Measurements from ENCODE around the gene EXOC3L2. TPM values are rescaled to one million over a fixed set of nuclear protein-coding genes. Genes with fewer than 3 reads are reported as not detected.

The EXOC3L2 gene
- total RNA-seq, 1 experiment from 2014 or later: 0.08 TPM

DNA sequence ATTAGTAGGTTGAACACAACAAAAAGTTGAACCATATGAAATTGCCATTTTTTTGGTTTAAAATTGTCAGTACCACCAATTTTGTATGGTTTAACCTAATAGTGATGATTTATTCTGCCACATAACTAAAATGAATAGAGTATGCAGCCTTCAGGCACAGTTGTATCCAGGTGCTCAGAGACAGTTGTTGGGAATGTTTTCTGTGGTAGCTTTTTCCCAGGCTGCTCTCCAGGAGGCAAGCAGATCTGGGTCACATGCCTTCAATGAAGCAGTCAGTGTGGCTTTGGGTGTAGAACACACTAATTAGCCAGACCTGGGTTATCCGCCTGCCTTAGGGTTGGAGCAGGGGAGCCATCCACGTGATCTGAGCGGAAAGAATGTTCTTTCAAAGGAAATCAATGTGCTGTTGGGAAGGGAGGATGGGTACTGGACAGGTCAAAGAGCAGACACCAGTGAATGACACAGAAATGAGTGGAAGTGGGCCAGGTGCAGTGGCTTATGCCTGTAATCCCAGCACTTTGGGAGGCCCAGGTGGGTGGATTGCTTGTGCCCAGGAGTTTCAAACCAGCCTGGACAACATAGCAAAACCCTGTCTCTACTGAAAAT lies 34.5 kb upstream of the EXOC3L2 start:
- in situ Hi-C loops (cut with HindIII; ENCODE audit: low pct_unique_long_range_greater_than_20kb, low sequenced_read_pairs) (no loop called here), intact Hi-C loops (cut with micrococcal nuclease; ENCODE audit: unreplicated experiment) (no loop called here)
- Histone ChIP-seq H3K27ac (ENCODE audit: low read length) (no peak overlapping the region), H3K9me3 (ENCODE audit: control insufficient read depth, insufficient read depth, low read depth, low read length) (no peaks in the 10 kb centered on the region), H3K4me3 (ENCODE audit: low read depth in 2 of 2, low read length in 2 of 2) (no peak overlapping the region), H3K27me3 (ENCODE audit: control insufficient read depth, insufficient read depth, low read length) (no peaks in the 10 kb centered on the region), H3K36me3 (ENCODE audit: control insufficient read depth, insufficient read depth, low read length) (no peaks in the 10 kb centered on the region), H3K4me1 (ENCODE audit: control insufficient read depth, insufficient read depth, low read length) (no peaks in the 10 kb centered on the region)
- ATAC-seq (no peak), DNase-seq (ENCODE audit: low read depth, low spot score) (no peak)
- no TSS peak for BruUV-seq (replicated peaks)
- TF ChIP-seq TCF7L2 (IDR thresholded peaks at IDR 0.05; ENCODE audit: low read depth, low read length) (no peak), POLR2AphosphoS5 (IDR thresholded peaks at IDR 0.05; ENCODE audit: low read depth, low read length) (no peak), SIN3A (IDR thresholded peaks at IDR 0.05; ENCODE audit: borderline replicate concordance, insufficient read depth, low read depth, low read length) (no peak), REST (IDR thresholded peaks at IDR 0.05; ENCODE audit: insufficient read depth in 1 of 2, low read depth in 2 of 2, low read length in 1 of 2) (no peak)
- TF ChIP-seq, protein P1, sequence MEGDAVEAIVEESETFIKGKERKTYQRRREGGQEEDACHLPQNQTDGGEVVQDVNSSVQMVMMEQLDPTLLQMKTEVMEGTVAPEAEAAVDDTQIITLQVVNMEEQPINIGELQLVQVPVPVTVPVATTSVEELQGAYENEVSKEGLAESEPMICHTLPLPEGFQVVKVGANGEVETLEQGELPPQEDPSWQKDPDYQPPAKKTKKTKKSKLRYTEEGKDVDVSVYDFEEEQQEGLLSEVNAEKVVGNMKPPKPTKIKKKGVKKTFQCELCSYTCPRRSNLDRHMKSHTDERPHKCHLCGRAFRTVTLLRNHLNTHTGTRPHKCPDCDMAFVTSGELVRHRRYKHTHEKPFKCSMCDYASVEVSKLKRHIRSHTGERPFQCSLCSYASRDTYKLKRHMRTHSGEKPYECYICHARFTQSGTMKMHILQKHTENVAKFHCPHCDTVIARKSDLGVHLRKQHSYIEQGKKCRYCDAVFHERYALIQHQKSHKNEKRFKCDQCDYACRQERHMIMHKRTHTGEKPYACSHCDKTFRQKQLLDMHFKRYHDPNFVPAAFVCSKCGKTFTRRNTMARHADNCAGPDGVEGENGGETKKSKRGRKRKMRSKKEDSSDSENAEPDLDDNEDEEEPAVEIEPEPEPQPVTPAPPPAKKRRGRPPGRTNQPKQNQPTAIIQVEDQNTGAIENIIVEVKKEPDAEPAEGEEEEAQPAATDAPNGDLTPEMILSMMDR (IDR thresholded peaks at IDR 0.05): no peak
- ChIA-PET CTCF (no interaction called here), POLR2A (no interaction called here)

GRCh38 chr19:45278087-45278486 lies 32.9 kb upstream of the EXOC3L2 start:
- Histone ChIP-seq H3K27me3 (ENCODE audit: control insufficient read depth, insufficient read depth, low read length) (no peaks in the 10 kb centered on the region), H3K9me3 (ENCODE audit: control insufficient read depth, insufficient read depth, low read depth, low read length) (no peaks in the 10 kb centered on the region), H3K27ac (ENCODE audit: low read length) (no peak overlapping the region), H3K36me3 (ENCODE audit: control insufficient read depth, insufficient read depth, low read length) (no peaks in the 10 kb centered on the region), H3K4me3 (ENCODE audit: low read depth in 2 of 2, low read length in 2 of 2) (no peak overlapping the region), H3K4me1 (ENCODE audit: control insufficient read depth, insufficient read depth, low read length) (no peaks in the 10 kb centered on the region)
- ATAC-seq (no peak), DNase-seq (ENCODE audit: low read depth, low spot score) (no peak)
- intact Hi-C loops (cut with micrococcal nuclease; ENCODE audit: unreplicated experiment): no loop called here
- CTCF ChIA-PET: no interaction called here
- POLR2A ChIA-PET: no interaction called here
- TF ChIP-seq SIN3A (IDR thresholded peaks at IDR 0.05; ENCODE audit: borderline replicate concordance, insufficient read depth, low read depth, low read length) (no peak), POLR2AphosphoS5 (IDR thresholded peaks at IDR 0.05; ENCODE audit: low read depth, low read length) (no peak), REST (IDR thresholded peaks at IDR 0.05; ENCODE audit: insufficient read depth in 1 of 2, low read depth in 2 of 2, low read length in 1 of 2) (no peak), TCF7L2 (IDR thresholded peaks at IDR 0.05; ENCODE audit: low read depth, low read length) (no peak)
- TF ChIP-seq, protein P1 (IDR thresholded peaks at IDR 0.05): no peak
- in situ Hi-C loops (cut with HindIII; ENCODE audit: low pct_unique_long_range_greater_than_20kb, low sequenced_read_pairs): no loop called here
- BruUV-seq (replicated peaks): no TSS peak

Data from Panc1 (cell line).